ENCODE measurements around the gene MORN2.

The MORN2 gene

DNA sequence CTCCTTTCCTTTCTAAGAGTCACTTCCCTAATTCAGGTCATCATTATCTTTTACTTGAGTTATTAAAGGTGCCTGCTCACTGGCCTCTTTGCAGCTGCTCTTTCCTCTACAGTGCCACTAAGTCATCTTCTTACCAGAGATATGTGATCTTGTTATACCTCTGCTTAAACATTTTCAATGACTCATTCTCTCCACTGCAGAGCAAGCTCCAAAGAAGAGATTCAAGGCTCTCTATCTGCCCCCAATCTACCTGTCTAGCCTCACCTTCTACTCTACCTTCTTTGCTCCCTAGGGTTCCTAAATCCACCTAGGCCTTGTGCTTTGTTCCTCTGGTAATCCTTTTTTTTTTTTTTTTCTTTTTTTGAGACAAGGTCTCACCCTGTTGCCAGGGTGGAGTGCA is 17.0 kb downstream of the MORN2 start:
- no peak for DNase-seq (ENCODE audit: low read depth)

- DNase-seq (ENCODE audit: low read depth): no peak
Observed at GRCh38 chr2:38898256-38898655, 22.5 kb downstream of the MORN2 start.

DNA sequence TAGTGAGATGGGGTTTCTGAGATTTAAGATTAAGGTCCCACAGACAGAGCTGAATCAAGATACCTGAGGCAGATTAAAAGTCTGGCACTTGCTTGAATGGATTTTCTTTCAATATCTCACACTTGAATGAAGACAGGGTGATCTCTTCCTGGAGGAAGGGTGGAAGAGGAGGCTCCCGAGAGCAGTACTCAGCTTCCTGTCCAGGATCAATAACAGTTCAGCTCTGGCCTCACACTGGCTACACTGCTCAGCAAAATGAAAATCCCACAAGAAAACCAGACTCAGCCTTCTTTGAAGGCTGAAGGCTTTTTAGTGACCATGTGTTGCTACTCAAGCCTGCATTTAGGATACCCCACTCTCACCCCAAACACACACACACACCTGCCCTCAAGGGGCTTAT is 24.9 kb downstream of the MORN2 start:
- DNase-seq (ENCODE audit: low read depth): no peak

- DNase-seq (ENCODE audit: low read depth): no peak
Observed at GRCh38 chr2:38905251-38905650, 29.5 kb downstream of the MORN2 start.

DNA sequence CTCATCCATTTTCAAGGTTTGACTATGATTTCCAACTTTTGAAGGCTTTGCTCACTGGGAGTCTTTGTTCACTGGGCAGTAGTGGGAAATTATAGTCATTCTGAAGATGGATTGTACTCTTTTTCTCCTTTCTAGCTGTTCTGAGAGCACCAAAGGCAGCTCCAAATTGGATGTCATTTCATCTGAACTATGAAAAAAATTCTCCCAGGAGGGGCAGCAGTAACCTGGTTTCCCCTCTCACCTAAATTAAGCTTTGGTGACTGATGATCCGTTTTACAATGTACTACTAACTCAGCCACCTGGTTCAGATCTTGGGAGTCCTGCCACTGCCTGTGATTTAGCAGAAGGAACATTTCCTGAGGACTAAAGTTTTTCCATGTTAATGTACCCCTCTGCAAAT is 31.5 kb downstream of the MORN2 start:
- no peak for DNase-seq (ENCODE audit: low read depth)

- no peak for DNase-seq (ENCODE audit: low read depth)
Observed at GRCh38 chr2:38907743-38908562, 32.2 kb downstream of the MORN2 start.

DNA sequence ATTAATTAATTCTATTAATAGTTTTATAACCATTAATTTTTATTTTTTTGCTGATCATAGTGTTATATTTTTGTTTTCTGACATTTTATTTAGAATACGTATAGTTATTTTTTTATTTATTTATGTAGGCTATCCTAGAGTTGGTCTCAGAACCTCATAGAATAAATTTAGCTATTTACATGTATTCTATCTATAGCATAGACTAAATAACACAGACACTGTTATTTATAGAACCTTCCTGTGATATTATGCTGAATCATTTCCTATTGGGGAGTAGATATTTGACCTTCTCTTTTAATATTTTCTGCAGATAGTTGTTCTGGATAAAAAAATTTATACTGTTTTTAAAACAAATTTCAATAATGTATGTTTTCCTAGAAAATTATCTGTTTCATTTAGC is 34.1 kb downstream of the MORN2 start:
- no peak for DNase-seq (ENCODE audit: low read depth)

DNA sequence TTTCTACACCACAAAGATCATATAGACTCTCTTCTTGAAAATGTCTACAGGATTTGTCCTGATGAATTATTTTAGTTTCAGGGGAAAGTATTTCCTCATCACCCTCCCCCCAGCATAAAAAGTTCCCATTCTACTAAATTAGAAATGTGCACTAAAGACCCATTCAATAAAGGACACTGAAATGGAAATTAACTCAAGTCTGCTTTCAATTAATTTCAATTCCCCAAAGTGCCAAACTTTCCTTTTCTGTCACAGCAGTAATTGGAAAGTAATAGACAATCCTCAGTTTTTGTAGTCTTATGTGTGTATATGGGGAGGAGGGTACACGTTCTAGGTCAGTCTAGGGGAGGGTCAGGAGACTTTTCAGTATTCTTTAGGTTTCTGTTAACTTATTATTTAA is 35.4 kb downstream of the MORN2 start:
- DNase-seq (ENCODE audit: low read depth): no peak

GRCh38 chr2:38912619-38913018 is 36.8 kb downstream of the MORN2 start:
- no peak for DNase-seq (ENCODE audit: low read depth)

DNA sequence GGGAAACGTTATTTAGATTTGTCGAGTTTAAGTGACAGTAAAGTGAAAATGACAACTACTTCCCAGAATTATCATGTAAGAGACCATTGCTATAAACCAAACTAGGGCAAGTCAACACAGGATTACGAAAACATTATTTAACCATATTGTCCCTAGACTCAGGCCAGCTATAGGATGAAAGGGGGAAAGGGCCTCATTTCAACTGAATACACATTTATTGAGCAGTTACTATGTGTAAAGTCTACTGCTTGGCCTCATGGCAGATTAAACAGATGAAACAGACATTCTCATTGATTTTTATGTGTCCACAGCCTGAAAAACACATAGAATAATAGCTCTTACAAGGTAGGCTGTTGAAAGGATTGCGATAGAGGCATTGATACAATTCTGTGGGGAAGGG is 46.6 kb downstream of the MORN2 start:
- DNase-seq (ENCODE audit: low read depth): no peak

DNA sequence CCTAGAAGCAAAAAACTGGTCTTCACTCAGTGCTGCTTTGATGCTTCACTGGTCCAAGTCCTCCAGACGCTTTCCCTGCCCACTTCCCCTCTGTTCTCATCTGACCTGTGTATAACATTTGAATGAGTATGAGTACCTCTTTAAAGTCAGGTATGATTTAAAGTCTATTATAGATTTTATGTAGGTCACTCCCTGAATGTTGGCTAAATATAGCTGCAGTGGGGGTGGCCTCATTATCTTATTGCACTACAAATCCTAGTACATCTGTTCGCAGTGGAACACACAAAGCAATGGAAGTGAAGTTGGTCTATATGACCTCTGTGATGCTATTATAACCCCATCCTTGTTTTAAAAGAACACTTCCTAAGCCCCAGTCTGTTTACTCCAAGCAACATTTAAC is 47.1 kb downstream of the MORN2 start:
- no peak for DNase-seq (ENCODE audit: low read depth)

DNA sequence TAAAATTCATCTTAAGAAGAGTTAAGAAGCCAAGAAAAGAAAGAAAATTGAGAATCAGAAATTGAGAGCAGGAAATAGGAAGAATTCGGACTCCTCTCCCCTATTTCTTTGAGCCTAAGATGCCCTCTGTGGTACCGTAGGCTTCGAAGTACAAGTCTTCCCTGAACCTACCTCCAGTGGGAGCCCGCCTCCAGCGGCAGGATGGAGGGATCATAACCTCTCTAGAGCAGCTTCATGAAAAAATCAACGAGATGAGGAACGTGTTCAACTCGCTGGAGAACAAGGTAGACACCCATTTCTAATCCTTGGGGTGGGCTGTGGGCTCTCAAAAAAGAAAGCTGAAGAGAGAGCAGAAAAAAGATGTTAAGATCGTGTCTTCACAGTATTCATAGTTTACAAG is 50.2 kb downstream of the MORN2 start:
- DNase-seq (ENCODE audit: low read depth): no peak

DNA sequence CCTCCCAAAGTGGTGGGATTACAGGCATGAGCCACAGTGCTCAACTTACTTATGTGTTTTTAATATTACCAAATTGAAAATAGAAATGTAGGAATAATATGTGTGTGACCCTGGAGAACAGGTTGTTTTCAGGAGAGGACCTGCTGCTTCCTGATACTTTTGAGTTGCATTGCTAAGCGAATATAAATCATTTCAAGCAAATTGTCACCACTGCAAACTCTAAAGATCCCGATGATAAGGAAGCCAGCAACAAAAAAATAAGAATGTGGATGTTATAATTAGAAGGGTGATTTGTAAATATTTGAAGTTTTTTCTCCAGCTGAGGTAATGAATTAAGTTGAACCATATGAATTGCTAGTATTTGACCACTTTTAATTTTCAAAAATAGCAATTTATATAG is 54.8 kb downstream of the MORN2 start:
- no peak for DNase-seq (ENCODE audit: low read depth)
